ENCODE results near the gene DGKI. TPM values are rescaled to one million over a fixed set of nuclear protein-coding genes. Genes with fewer than 3 reads are reported as not detected.
A peak's percentile ranks its signal among the peaks of the same experiment; 100 is the strongest.

Gene DGKI
- total and polyA plus RNA-seq, 11 donors = 0.36 to 4.6 (median 1.0) TPM

DNA sequence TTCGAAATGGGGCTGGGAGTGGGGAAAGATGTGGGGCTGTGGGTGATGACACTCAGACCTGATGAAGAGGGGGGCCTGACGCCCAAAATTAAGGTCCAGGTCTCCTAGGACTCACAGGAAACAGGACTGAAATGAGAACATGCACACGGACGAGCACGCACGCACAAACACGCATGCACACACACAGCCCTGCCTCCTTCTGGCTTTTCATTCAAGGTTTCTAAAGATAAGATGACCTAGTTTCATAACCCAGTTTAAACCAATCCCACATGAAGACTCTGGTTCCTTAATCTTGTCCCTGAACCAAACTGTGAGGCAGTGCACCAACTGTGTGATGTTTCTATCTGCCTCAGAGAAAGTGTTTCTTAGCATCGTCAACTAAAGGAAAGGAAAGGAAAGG is 162.0 kb downstream of the DGKI start:
- TF ChIP-seq, protein P1, sequence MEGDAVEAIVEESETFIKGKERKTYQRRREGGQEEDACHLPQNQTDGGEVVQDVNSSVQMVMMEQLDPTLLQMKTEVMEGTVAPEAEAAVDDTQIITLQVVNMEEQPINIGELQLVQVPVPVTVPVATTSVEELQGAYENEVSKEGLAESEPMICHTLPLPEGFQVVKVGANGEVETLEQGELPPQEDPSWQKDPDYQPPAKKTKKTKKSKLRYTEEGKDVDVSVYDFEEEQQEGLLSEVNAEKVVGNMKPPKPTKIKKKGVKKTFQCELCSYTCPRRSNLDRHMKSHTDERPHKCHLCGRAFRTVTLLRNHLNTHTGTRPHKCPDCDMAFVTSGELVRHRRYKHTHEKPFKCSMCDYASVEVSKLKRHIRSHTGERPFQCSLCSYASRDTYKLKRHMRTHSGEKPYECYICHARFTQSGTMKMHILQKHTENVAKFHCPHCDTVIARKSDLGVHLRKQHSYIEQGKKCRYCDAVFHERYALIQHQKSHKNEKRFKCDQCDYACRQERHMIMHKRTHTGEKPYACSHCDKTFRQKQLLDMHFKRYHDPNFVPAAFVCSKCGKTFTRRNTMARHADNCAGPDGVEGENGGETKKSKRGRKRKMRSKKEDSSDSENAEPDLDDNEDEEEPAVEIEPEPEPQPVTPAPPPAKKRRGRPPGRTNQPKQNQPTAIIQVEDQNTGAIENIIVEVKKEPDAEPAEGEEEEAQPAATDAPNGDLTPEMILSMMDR (IDR thresholded peaks at IDR 0.05) = no peak
- TF ChIP-seq POLR2A (IDR thresholded peaks at IDR 0.05) = no peak
- H3K4me3 ChIP-seq = peak overlapping the region in 1 of 12 donors; percentile 24
- H3K27ac ChIP-seq = peak overlapping the region in 6 of 12 donors; percentile 23 to 40 (median 27)
- H3K36me3 ChIP-seq = no peaks in the 10 kb centered on the region
- no peaks in the 10 kb centered on the region for H3K9me3 ChIP-seq
- WGBS, 4 donors = 72 to 84% (median 79%) methylated on average over 8 of the region's 8 CpGs
- intact Hi-C loops (cut with DNase I) = no loop called here
- ATAC-seq (peak; percentile 42 to 83 (median 70)), DNase-seq (peak in 2 of 5 donors; percentile 29 to 42)
- H3K27me3 ChIP-seq = no peaks in the 10 kb centered on the region
- H3K4me1 ChIP-seq = peaks cover 0 to 16% (median 0%) of the 10 kb centered on the region in 12 donors

DNA sequence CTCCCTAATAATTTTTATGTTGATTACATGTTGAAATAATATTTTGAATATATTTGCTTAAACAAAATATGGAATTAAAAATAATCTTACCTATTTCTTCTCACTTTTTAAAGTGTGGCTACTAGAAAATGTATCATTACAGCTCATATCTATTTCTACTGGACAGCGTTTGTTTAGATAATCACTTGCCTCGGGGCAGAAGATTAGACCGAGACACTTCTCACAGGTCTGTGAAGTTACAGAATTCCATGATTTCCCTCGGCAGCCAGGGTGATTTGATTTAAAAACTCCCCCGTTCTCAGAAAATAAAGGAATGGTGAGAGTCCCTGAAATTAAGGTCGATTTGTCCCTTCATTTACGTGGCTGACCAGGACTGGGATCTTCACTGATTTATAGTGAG is 162.5 kb downstream of the DGKI start:
- ATAC-seq (no peak), DNase-seq (no peak)
- no peak overlapping the region for H3K4me3 ChIP-seq
- no peaks in the 10 kb centered on the region for H3K27me3 ChIP-seq
- no peaks in the 10 kb centered on the region for H3K9me3 ChIP-seq
- peak overlapping the region in 4 of 12 donors; percentile 23 to 32 (median 26) for H3K27ac ChIP-seq
- no peak for TF ChIP-seq POLR2A (IDR thresholded peaks at IDR 0.05)
- TF ChIP-seq, protein P1 (IDR thresholded peaks at IDR 0.05) = no peak
- H3K4me1 ChIP-seq = peaks cover 0 to 16% (median 0%) of the 10 kb centered on the region in 12 donors
- no peaks in the 10 kb centered on the region for H3K36me3 ChIP-seq
- WGBS, 4 donors = 55 to 71% (median 68%) methylated on average over 7 of the region's 7 CpGs
- intact Hi-C loops (cut with DNase I) = no loop called here

DNA sequence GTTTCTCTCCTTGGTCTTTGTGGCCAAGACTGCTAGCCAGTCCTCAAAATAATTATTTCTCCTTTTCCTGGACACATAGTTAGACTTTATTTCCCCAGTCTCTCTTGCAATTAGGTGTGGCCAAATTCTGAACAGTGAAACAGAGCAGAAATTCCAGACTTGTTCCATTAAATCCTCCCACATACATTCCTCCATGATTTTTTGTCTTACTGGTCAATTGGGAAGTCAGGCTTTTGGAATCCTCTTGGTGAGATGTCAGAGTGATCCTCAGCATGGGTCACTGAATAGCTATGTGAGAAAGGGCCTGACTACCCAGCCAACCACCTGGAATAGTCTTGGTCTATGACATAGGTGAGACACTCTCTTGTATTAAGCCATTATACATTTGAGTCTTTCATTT is 164.2 kb downstream of the DGKI start:
- H3K4me1 ChIP-seq = peaks cover 0 to 10% (median 0%) of the 10 kb centered on the region in 12 donors
- TF ChIP-seq POLR2A (IDR thresholded peaks at IDR 0.05) = no peak
- TF ChIP-seq, protein P1 (IDR thresholded peaks at IDR 0.05) = no peak
- intact Hi-C loops (cut with DNase I) = no loop called here
- peak overlapping the region in 1 of 12 donors; percentile 25 for H3K27ac ChIP-seq
- no peaks in the 10 kb centered on the region for H3K27me3 ChIP-seq
- DNase-seq (no peak), ATAC-seq (peak in 2 of 4 donors; percentile 18 to 68)
- no peaks in the 10 kb centered on the region for H3K9me3 ChIP-seq
- H3K36me3 ChIP-seq = no peaks in the 10 kb centered on the region
- no peak overlapping the region for H3K4me3 ChIP-seq

DNA sequence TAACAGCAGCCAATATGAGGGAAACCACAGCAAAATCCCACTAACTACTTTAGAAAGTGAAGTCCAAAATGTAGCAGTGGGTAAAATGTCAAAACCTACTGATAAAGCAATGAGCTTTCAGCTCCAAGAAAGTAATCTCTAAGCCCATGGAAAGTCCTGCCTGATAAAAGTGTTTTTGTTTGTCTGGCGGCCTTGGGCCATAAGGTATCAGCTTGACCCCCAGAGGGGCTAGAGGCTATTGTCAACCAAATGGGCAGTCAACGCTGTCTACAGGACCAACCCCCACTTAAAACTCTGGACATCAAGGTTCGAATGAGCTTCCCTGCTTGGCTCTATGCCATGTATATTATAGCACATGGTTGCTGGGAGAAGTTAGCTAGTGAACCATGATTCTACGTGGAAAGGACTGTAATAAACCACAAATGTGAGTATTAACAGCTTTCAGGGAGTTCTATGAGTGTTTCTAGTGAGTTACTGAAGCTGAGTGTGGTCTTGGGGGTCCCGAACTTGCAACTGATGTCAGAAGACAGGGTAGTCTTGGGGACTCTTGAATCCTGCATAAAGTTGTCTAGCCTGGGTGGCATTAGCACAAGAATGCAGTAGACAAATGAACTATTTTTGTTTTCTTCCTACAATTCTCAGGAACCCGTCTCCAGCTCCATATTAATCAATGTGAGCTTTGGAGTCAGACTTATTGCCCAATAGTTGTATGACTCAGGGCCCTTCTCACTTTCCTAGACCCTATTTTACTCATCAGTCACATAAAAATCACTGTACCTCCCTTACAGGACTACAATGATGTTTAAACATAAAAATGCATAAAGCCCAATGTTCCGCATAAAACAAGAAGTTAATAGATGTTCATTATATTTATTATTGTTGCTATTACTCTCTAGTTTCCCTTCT is 164.9 kb downstream of the DGKI start:
- DNase-seq = no peak
- WGBS, 4 donors = 70 to 79% (median 78%) methylated on average over 7 of the region's 7 CpGs
- H3K4me1 ChIP-seq = peaks cover 0 to 10% (median 0%) of the 10 kb centered on the region in 12 donors
- intact Hi-C loops (cut with DNase I) = no loop called here
- peaks cover 0 to under 1% (median 0%) of the 10 kb centered on the region in 9 donors for H3K27me3 ChIP-seq
- H3K27ac ChIP-seq = peak overlapping the region in 3 of 12 donors; percentile 8 to 25 (median 15)
- ATAC-seq = peak in 2 of 4 donors; percentile 63 to 82
- no peak for TF ChIP-seq POLR2A (IDR thresholded peaks at IDR 0.05)
- TF ChIP-seq, protein P1 (IDR thresholded peaks at IDR 0.05) = no peak
- H3K9me3 ChIP-seq = no peaks in the 10 kb centered on the region
- H3K36me3 ChIP-seq = no peaks in the 10 kb centered on the region
- H3K4me3 ChIP-seq = no peak overlapping the region
